Transverse colon (tissue), 4 donors: ENCODE data around the gene DARS1.

ENCODE experiments used
- EP300 ChIP-seq: sonication (generic); formaldehyde crosslinking; IDR thresholded peaks from one replicate; pipeline ENCODE4 v1.6.1; 2017; ENCODE audit warnings: antibody characterized with exemption, low read depth
- POLR2A ChIP-seq: fragments of 450-650 bp; IDR thresholded peaks from one replicate; pipeline ENCODE4 v1.6.1; 2016; ENCODE audit warnings: antibody characterized with exemption, mild to moderate bottlenecking, moderate library complexity
- POLR2AphosphoS5 ChIP-seq, 3 donors: sonication (generic); formaldehyde crosslinking; IDR thresholded peaks; one replicate each; pipeline ENCODE4 v1.6.1; 2016; ENCODE audit warnings: antibody characterized with exemption in 3 of 3
- TF ChIP-seq, protein P1 (sequence below), 5 experiments: fragments of 200-600 bp in 3 of 5; fragments of 450-650 bp in 2 of 5; sonication (generic) in 3 of 5; IDR thresholded peaks; 1 replicate in 2 of 5; 2 replicates in 3 of 5; pipeline ENCODE4 v1.5.1; 2016 to 2017; ENCODE audit warnings: antibody characterized with exemption in 5 of 5, inconsistent platforms in 3 of 5, mild to moderate bottlenecking in 2 of 5, moderate library complexity in 1 of 5

DNA sequence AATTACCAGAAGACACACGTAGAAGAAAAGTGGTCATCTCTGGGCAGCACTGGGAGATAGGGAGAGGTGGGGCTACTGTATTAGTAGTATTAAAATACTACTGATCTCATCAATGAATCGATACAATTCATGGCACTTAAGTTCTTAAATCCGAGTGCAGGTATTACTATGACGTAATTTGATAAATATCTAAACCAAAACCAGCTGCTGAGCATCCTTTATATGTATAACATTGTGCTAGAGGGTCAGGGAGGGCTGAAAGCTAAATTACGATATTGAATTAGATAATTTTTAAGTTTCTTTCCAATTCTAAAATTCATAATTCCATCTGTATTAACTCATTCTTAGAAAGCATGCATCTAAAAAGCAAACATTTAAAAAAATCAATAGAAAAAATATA, 25.3 kb downstream of the DARS1 start:
- TF ChIP-seq, protein P1, sequence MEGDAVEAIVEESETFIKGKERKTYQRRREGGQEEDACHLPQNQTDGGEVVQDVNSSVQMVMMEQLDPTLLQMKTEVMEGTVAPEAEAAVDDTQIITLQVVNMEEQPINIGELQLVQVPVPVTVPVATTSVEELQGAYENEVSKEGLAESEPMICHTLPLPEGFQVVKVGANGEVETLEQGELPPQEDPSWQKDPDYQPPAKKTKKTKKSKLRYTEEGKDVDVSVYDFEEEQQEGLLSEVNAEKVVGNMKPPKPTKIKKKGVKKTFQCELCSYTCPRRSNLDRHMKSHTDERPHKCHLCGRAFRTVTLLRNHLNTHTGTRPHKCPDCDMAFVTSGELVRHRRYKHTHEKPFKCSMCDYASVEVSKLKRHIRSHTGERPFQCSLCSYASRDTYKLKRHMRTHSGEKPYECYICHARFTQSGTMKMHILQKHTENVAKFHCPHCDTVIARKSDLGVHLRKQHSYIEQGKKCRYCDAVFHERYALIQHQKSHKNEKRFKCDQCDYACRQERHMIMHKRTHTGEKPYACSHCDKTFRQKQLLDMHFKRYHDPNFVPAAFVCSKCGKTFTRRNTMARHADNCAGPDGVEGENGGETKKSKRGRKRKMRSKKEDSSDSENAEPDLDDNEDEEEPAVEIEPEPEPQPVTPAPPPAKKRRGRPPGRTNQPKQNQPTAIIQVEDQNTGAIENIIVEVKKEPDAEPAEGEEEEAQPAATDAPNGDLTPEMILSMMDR (IDR thresholded peaks at IDR 0.05), result no peak
- TF ChIP-seq POLR2A, result no peak
- TF ChIP-seq EP300, result no peak
- TF ChIP-seq POLR2AphosphoS5 (IDR thresholded peaks at IDR 0.05), result no peak
